H1 (cell line): ENCODE data around the gene HDX. TPM values are rescaled to one million over a fixed set of nuclear protein-coding genes. Genes with fewer than 3 reads are reported as not detected.
"Not testable (repeated sequence)": the region's sequence is repeated elsewhere in the genome, so short reads cannot be mapped to it uniquely, and the experiment has no call there.

Experiments used
- CTCF ChIA-PET: fragments of 300-600 bp; sonication (Branson Sonifier 250); formaldehyde crosslinking; loops from one replicate; lab custom pipeline; 2021; ENCODE audit not compliant: partially characterized antibody; lab: Charles Lee
- POLR2A ChIA-PET: fragments of 300-600 bp; sonication (Branson Sonifier 250); formaldehyde crosslinking; loops from one replicate; lab custom pipeline; 2021; ENCODE audit warnings: inconsistent platforms; ENCODE audit not compliant: partially characterized antibody; lab: Charles Lee
- DNase-seq, 2 experiments: peaks; one replicate each; pipeline versions ENCODE4 v3.0.0 to v3.0.0-alpha.2; 2010 to 2022; ENCODE audit warnings: low spot score in 2 of 2, low read depth in 1 of 2, mixed read lengths in 1 of 2
- FAIRE-seq: peaks from 2 replicates; lab custom pipeline; 2011; peaks lifted over from hg19 to GRCh38; lab: Jason Lieb, UNC
- H2AFZ ChIP-seq: 2 replicates; pipeline ENCODE4 v1.8.1; 2012; ENCODE audit warnings: low read length, inconsistent platforms
- H2AK5ac ChIP-seq: 2 replicates; pipeline ENCODE4 v1.6.1; 2013; ENCODE audit warnings: low read depth, low read length
- H2BK120ac ChIP-seq: replicated peaks from 2 replicates; pipeline ENCODE3; 2013; ENCODE audit warnings: low read depth, low read length, inconsistent platforms
- H2BK12ac ChIP-seq: 2 replicates; pipeline ENCODE4 v1.6.1; 2013; ENCODE audit warnings: low read depth, low read length
- H2BK15ac ChIP-seq: 2 replicates; pipeline ENCODE4 v1.6.1; 2013; ENCODE audit warnings: low read length
- H2BK20ac ChIP-seq: 2 replicates; pipeline ENCODE4 v1.6.1; 2013; ENCODE audit warnings: low read length
- H2BK5ac ChIP-seq: 2 replicates; pipeline ENCODE4 v1.6.1; 2013; ENCODE audit warnings: low read depth, low read length
- H3K14ac ChIP-seq: 2 replicates; pipeline ENCODE4 v1.6.1; 2013; ENCODE audit warnings: inconsistent platforms; ENCODE audit not compliant: insufficient read length
- H3K18ac ChIP-seq: 2 replicates; pipeline ENCODE4 v1.6.1; 2013; ENCODE audit warnings: low read length; ENCODE audit errors: extremely low read depth
- H3K23ac ChIP-seq: 2 replicates; pipeline ENCODE4 v1.6.1; 2013; ENCODE audit warnings: inconsistent platforms; ENCODE audit not compliant: insufficient read length
- H3K23me2 ChIP-seq: 2 replicates; pipeline ENCODE4 v1.6.1; 2013; ENCODE audit warnings: low read depth, low read length
- H3K27ac ChIP-seq: 2 replicates; pipeline ENCODE4 v1.6.1; 2011; ENCODE audit warnings: low read depth, low read length, inconsistent platforms
- H3K27me3 ChIP-seq, 4 experiments: replicated peaks in 1 of 4; 1 replicate in 1 of 4; 2 replicates in 3 of 4; pipeline versions ENCODE4 v1.6.1 to v1.8.1; 2011 to 2013; ENCODE audit warnings: low read length in 3 of 4, mild to moderate bottlenecking in 3 of 4, inconsistent platforms in 2 of 4, mixed read lengths in 2 of 4, moderate library complexity in 1 of 4; ENCODE audit not compliant: control insufficient read depth in 3 of 4, insufficient read depth in 3 of 4; ENCODE audit errors: extremely low read depth in 1 of 4
- H3K36me3 ChIP-seq, 4 experiments: 2 replicates each; pipeline versions ENCODE4 v1.6.1 to v1.8.1; 2011 to 2013; ENCODE audit warnings: mild to moderate bottlenecking in 4 of 4, low read length in 3 of 4, moderate library complexity in 2 of 4, control low read depth in 1 of 4, inconsistent platforms in 1 of 4; ENCODE audit not compliant: insufficient read depth in 4 of 4, control insufficient read depth in 2 of 4
- H3K4ac ChIP-seq: replicated peaks from 2 replicates; pipeline ENCODE3; 2013; ENCODE audit warnings: low read length, low read depth, mixed read lengths, inconsistent platforms; ENCODE audit not compliant: insufficient read length
- H3K4me1 ChIP-seq, 4 experiments: replicated peaks in 1 of 4; 1 replicate in 1 of 4; 2 replicates in 3 of 4; pipeline versions ENCODE4 v1.6.1 to v1.8.1; 2011 to 2013; ENCODE audit warnings: low read length in 3 of 4, inconsistent platforms in 2 of 4, mixed read lengths in 1 of 4; ENCODE audit not compliant: insufficient read depth in 4 of 4, control insufficient read depth in 3 of 4
- H3K4me2 ChIP-seq, 2 experiments: 2 replicates each; pipeline versions ENCODE4 v1.6.1 to v1.8.1; 2011 to 2013; ENCODE audit warnings: low read depth in 2 of 2, low read length in 2 of 2, control low read depth in 1 of 2, inconsistent platforms in 1 of 2, mild to moderate bottlenecking in 1 of 2; ENCODE audit not compliant: insufficient read depth in 1 of 2
- H3K4me3 ChIP-seq, 4 experiments: fragments of 200-600, 300-600 bp in 1 of 4; sonication (generic), shearing (Covaris generic), sonication (Bioruptor Twin) in 1 of 4; 2 replicates each; pipeline versions ENCODE4 v1.5.1 to v1.8.1; 2011 to 2016; ENCODE audit warnings: low read length in 4 of 4, low read depth in 3 of 4, control low read depth in 2 of 4, inconsistent platforms in 2 of 4, mild to moderate bottlenecking in 2 of 4, mixed read lengths in 1 of 4, moderate library complexity in 1 of 4; ENCODE audit not compliant: insufficient read depth in 2 of 4; ENCODE audit errors: extremely low read depth in 1 of 4
- H3K56ac ChIP-seq: replicated peaks from 2 replicates; pipeline ENCODE3; 2013; ENCODE audit warnings: low read depth, mild to moderate bottlenecking, mixed read lengths, low read length, inconsistent platforms; ENCODE audit not compliant: insufficient read length
- H3K79me1 ChIP-seq: 2 replicates; pipeline ENCODE4 v1.6.1; 2013; ENCODE audit warnings: low read depth, low read length, control low read depth
- H3K79me2 ChIP-seq, 2 experiments: 2 replicates each; pipeline versions ENCODE4 v1.6.1 to v1.8.1; 2012 to 2013; ENCODE audit warnings: low read length in 2 of 2, mild to moderate bottlenecking in 2 of 2, inconsistent platforms in 1 of 2; ENCODE audit not compliant: insufficient read depth in 2 of 2, control insufficient read depth in 1 of 2
- H3K9ac ChIP-seq, 4 experiments: replicated peaks in 1 of 4; 1 replicate in 1 of 4; 2 replicates in 3 of 4; pipeline versions ENCODE4 v1.6.1 to v1.8.1; 2011 to 2013; ENCODE audit warnings: low read depth in 3 of 4, low read length in 3 of 4, control low read depth in 2 of 4, mild to moderate bottlenecking in 2 of 4, moderate library complexity in 2 of 4, inconsistent platforms in 1 of 4; ENCODE audit errors: extremely low read depth in 1 of 4
- H3K9me3 ChIP-seq, 2 experiments: 2 replicates each; pipeline versions ENCODE4 v1.6.1 to v1.8.1; 2012 to 2013; ENCODE audit warnings: mild to moderate bottlenecking in 2 of 2, moderate library complexity in 2 of 2, control low read depth in 1 of 2, inconsistent platforms in 1 of 2, low read depth in 1 of 2, low read length in 1 of 2, mixed read lengths in 1 of 2; ENCODE audit not compliant: insufficient read depth in 2 of 2
- H4K20me1 ChIP-seq, 2 experiments: replicated peaks in 1 of 2; 2 replicates each; pipeline versions ENCODE3 to v1.8.1; 2011 to 2013; ENCODE audit warnings: inconsistent platforms in 2 of 2, low read length in 2 of 2, mild to moderate bottlenecking in 1 of 2; ENCODE audit not compliant: insufficient read depth in 2 of 2, control insufficient read depth in 1 of 2
- H4K5ac ChIP-seq: 2 replicates; pipeline ENCODE4 v1.6.1; 2013; ENCODE audit warnings: low read length, low read depth, mixed read lengths, inconsistent platforms; ENCODE audit not compliant: insufficient read length
- H4K8ac ChIP-seq: 2 replicates; pipeline ENCODE4 v1.8.0; 2013; ENCODE audit warnings: mild to moderate bottlenecking, moderate library complexity, low read length, inconsistent platforms; ENCODE audit not compliant: insufficient read depth; ENCODE audit errors: extremely low read depth
- H4K91ac ChIP-seq: replicated peaks from 2 replicates; pipeline ENCODE3; 2013; ENCODE audit warnings: low read length, mixed read lengths, inconsistent platforms; ENCODE audit not compliant: insufficient read length
- WGBS, 2 experiments: shearing (Covaris generic) in 1 of 2; methylation state at CpG; one replicate each; pipeline versions ENCODE4 v1.1.6 to v1.1.7; 2013 to 2015; ENCODE audit warnings: low lambda C conversion rate in 2 of 2, mixed read lengths in 2 of 2, inconsistent platforms in 1 of 2, low coverage in 1 of 2, missing lambda C conversion rate in 1 of 2; ENCODE audit not compliant: insufficient replicate concordance in 2 of 2, insufficient coverage in 1 of 2, insufficient read length in 1 of 2; ENCODE audit errors: extremely low coverage in 1 of 2, missing lambda C conversion rate in 1 of 2; 5-methylcytosine and 5-hydroxymethylcytosine counted together
- polyA plus RNA-seq, 7 experiments: library from polyadenylated mRNA; depleted of rRNA in 3 of 7; stranded (reverse) in 5 of 7; unstranded in 2 of 7; fragments of >200 nt in 5 of 7; fragments of 200-250 nt in 2 of 7; gene quantifications; 1 replicate in 5 of 7; 2 replicates in 1 of 7; 4 replicates in 1 of 7; pipeline versions ENCODE4 v1.2.1 to v1.2.3, GENCODE V29; 2011 to 2013; ENCODE audit warnings: missing spikeins in 2 of 7, mixed read lengths in 2 of 7
- total RNA-seq: library from RNA; stranded (reverse); fragmentation: NEBNext Ultra II Directional; extraction: Animal tissue kit (Norgen Biotek cat#: 25700); gene quantifications from 2 replicates; pipeline ENCODE4 v1.2.1, GENCODE V29; 2021

HDX gene
- total and polyA plus RNA-seq, 2 of the 8 experiments (the other 6 are each of a cell fraction or from before 2014, with no cell fraction given), result 0.54 to 10.2 TPM

- H3K14ac ChIP-seq, H3K9ac ChIP-seq, H2BK5ac ChIP-seq, H3K4me2 ChIP-seq, H2AFZ ChIP-seq, H2BK15ac ChIP-seq, FAIRE-seq, H3K4me3 ChIP-seq, H4K91ac ChIP-seq, H3K23ac ChIP-seq, H2AK5ac ChIP-seq, POLR2A ChIA-PET, H4K20me1 ChIP-seq, H3K4me1 ChIP-seq, H3K18ac ChIP-seq, H4K8ac ChIP-seq, H3K9me3 ChIP-seq, H2BK120ac ChIP-seq, H3K4ac ChIP-seq, H3K27ac ChIP-seq, H3K36me3 ChIP-seq, H3K27me3 ChIP-seq, H2BK12ac ChIP-seq, DNase-seq, H3K23me2 ChIP-seq, H3K56ac ChIP-seq, H3K79me2 ChIP-seq, H4K5ac ChIP-seq, H3K79me1 ChIP-seq, CTCF ChIA-PET, H2BK20ac ChIP-seq: not testable (repeated sequence)
- WGBS, 2 experiments, result 94% methylated on average over 6 of the region's 7 CpGs; no CpG with 5 or more reads in 1 of the 2 experiments
Observed at GRCh38 chrX:84537627-84538026, 35.4 kb upstream of the HDX start.
